ENCODE data around the gene MYO18A.

- TF ChIP-seq CTCF (IDR thresholded peaks at IDR 0.05; ENCODE audit: low read depth, low read length): no peak
- TF ChIP-seq EZH2phosphoT487 (IDR thresholded peaks at IDR 0.05; ENCODE audit: low read depth): no peak
Observed at GRCh38 chr17:29059281-29059680, 120.9 kb downstream of the MYO18A start.
